ENCODE measurements around the gene CRADD. TPM values are rescaled to one million over a fixed set of nuclear protein-coding genes. Genes with fewer than 3 reads are reported as not detected.

Gene CRADD
- total RNA-seq, 2 donors from 2014 or later = 11.9 to 12.2 TPM

- DNase-seq (ENCODE audit: low spot score) = no peak
- Mint-ChIP-seq H3K27me3 (no peaks in the 10 kb centered on the region), H3K4me3 (no peak overlapping the region), H3K4me1 (ENCODE audit: low read depth in 2 of 2) (peaks cover 0 to 4% of the 10 kb centered on the region in 2 donors), H3K36me3 (no peaks in the 10 kb centered on the region), H3K27ac (no peak overlapping the region), H3K9me3 (no peaks in the 10 kb centered on the region)
- no peak for ATAC-seq
Measured at GRCh38 chr12:93901739-93902138, 224.6 kb downstream of the CRADD start.

DNA sequence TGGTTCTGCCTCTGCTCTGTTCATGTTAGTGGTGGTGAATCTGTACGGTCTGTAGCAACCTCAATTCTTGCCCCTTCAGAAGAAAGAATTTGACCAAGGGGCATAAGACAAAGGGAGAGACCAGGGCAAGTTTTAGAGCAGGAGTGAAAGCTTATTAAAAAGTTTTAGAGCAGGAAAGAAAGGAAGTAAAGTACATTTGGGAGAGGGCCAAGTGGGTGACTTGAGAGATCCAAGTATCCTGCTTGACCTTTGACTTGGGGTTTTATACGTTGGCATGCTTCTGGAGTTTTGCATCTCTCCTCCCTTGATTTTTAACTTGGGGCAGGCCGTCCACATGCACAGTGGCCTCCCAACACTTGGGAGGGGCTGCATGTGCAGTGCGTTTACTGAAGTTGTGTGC lies 225.0 kb downstream of the CRADD start:
- DNase-seq (ENCODE audit: low spot score) (no peak), ATAC-seq (no peak)
- Mint-ChIP-seq H3K27me3 (no peaks in the 10 kb centered on the region), H3K9me3 (no peaks in the 10 kb centered on the region), H3K4me1 (ENCODE audit: low read depth in 2 of 2) (peaks cover 0 to 4% of the 10 kb centered on the region in 2 donors), H3K36me3 (no peaks in the 10 kb centered on the region), H3K4me3 (no peak overlapping the region), H3K27ac (no peak overlapping the region)

GRCh38 chr12:93902736-93903562 lies 225.8 kb downstream of the CRADD start:
- H3K27ac Mint-ChIP-seq = no peak overlapping the region
- no peak overlapping the region for H3K4me3 Mint-ChIP-seq

DNA sequence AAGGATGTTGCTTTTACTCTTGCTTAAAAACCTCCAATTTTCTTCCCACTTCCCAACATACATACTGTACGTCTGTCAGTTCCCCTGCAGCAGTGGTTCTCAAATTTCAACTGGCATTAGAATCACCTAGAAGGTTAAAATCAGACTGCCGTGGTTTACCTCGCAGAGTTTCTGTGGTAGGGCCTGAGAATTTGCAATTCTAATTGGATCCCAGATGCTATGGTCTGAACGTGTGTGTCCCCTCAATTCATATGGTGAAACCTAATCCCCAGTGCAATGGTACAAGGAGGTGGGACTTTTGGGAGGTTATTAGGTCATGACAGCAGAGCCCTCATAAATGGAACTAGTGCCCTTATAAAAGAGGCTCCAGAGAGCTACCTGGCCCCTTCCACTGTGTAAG lies 226.9 kb downstream of the CRADD start:
- ATAC-seq (no peak), DNase-seq (ENCODE audit: low spot score) (no peak)
- Mint-ChIP-seq H3K9me3 (no peaks in the 10 kb centered on the region), H3K27me3 (no peaks in the 10 kb centered on the region), H3K4me1 (ENCODE audit: low read depth in 2 of 2) (peaks cover 0 to 4% of the 10 kb centered on the region in 2 donors), H3K27ac (no peak overlapping the region), H3K4me3 (no peak overlapping the region), H3K36me3 (no peaks in the 10 kb centered on the region)

More at GRCh38 chr12:93902736-93903562, 225.8 kb downstream of the CRADD start:
- no peaks in the 10 kb centered on the region for H3K36me3 Mint-ChIP-seq
- H3K4me1 Mint-ChIP-seq (ENCODE audit: low read depth in 2 of 2) = peaks cover 0 to 4% of the 10 kb centered on the region in 2 donors
- H3K9me3 Mint-ChIP-seq = no peaks in the 10 kb centered on the region
- no peaks in the 10 kb centered on the region for H3K27me3 Mint-ChIP-seq
- no peak for DNase-seq (ENCODE audit: low spot score)
- no peak for ATAC-seq

DNA sequence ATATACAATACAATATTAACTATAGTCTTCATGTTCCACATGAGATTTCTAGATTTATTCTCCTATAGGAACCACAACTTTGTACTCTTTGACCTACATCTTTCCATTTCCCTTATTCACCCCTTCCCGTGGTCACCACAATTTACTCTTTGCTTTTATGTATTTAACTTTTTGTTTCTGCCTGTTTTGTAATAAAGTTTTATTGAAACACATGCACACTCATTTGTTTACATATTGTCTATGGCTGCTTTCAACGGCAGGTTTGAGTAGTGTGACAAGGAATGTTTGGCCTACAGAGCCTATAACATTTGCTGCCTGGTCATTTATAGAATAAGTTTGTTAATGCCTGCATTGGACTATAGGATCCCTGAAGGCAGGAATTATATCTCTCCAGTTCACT lies 231.1 kb downstream of the CRADD start:
- ATAC-seq (no peak), DNase-seq (ENCODE audit: low spot score) (no peak)
- no peak overlapping the region for H3K4me3 Mint-ChIP-seq
- H3K9me3 Mint-ChIP-seq = no peaks in the 10 kb centered on the region
- no peak overlapping the region for H3K27ac Mint-ChIP-seq
- H3K36me3 Mint-ChIP-seq = no peaks in the 10 kb centered on the region
- H3K4me1 Mint-ChIP-seq (ENCODE audit: low read depth in 2 of 2) = no peaks in the 10 kb centered on the region
- H3K27me3 Mint-ChIP-seq = no peaks in the 10 kb centered on the region

GRCh38 chr12:93908846-93909567 lies 231.8 kb downstream of the CRADD start:
- H3K36me3 Mint-ChIP-seq = no peaks in the 10 kb centered on the region
- H3K27ac Mint-ChIP-seq = no peak overlapping the region
- no peaks in the 10 kb centered on the region for H3K9me3 Mint-ChIP-seq
- H3K27me3 Mint-ChIP-seq = no peaks in the 10 kb centered on the region
- no peaks in the 10 kb centered on the region for H3K4me1 Mint-ChIP-seq (ENCODE audit: low read depth in 2 of 2)
- DNase-seq (ENCODE audit: low spot score) = no peak
- no peak overlapping the region for H3K4me3 Mint-ChIP-seq
- ATAC-seq = no peak

- DNase-seq (ENCODE audit: low spot score) (no peak), ATAC-seq (no peak)
- Mint-ChIP-seq H3K36me3 (no peaks in the 10 kb centered on the region), H3K9me3 (no peaks in the 10 kb centered on the region), H3K27me3 (no peaks in the 10 kb centered on the region), H3K4me3 (no peak overlapping the region), H3K27ac (no peak overlapping the region), H3K4me1 (ENCODE audit: low read depth in 2 of 2) (no peaks in the 10 kb centered on the region)
Measured at GRCh38 chr12:93911396-93911795, 234.2 kb downstream of the CRADD start.

- no peaks in the 10 kb centered on the region for H3K36me3 Mint-ChIP-seq
Measured at GRCh38 chr12:93912086-93912733, 235.0 kb downstream of the CRADD start.

GRCh38 chr12:93913845-93914244 lies 236.7 kb downstream of the CRADD start:
- ATAC-seq (no peak), DNase-seq (ENCODE audit: low spot score) (no peak)
- H3K27me3 Mint-ChIP-seq = no peaks in the 10 kb centered on the region
- no peaks in the 10 kb centered on the region for H3K9me3 Mint-ChIP-seq
- H3K27ac Mint-ChIP-seq = no peak overlapping the region
- no peaks in the 10 kb centered on the region for H3K36me3 Mint-ChIP-seq
- H3K4me1 Mint-ChIP-seq (ENCODE audit: low read depth in 2 of 2) = no peaks in the 10 kb centered on the region
- H3K4me3 Mint-ChIP-seq = no peak overlapping the region

More at GRCh38 chr12:93912086-93912733, 235.0 kb downstream of the CRADD start:
- DNase-seq (ENCODE audit: low spot score) = no peak
- no peaks in the 10 kb centered on the region for H3K27me3 Mint-ChIP-seq
- no peaks in the 10 kb centered on the region for H3K4me1 Mint-ChIP-seq (ENCODE audit: low read depth in 2 of 2)
- H3K4me3 Mint-ChIP-seq = no peak overlapping the region
- ATAC-seq = no peak
- no peaks in the 10 kb centered on the region for H3K9me3 Mint-ChIP-seq
- no peak overlapping the region for H3K27ac Mint-ChIP-seq

GRCh38 chr12:93914281-93914680 lies 237.1 kb downstream of the CRADD start:
- no peaks in the 10 kb centered on the region for H3K27me3 Mint-ChIP-seq
- no peak for DNase-seq (ENCODE audit: low spot score)
- no peak overlapping the region for H3K27ac Mint-ChIP-seq
- H3K4me3 Mint-ChIP-seq = no peak overlapping the region
- no peaks in the 10 kb centered on the region for H3K9me3 Mint-ChIP-seq
- no peak for ATAC-seq
- no peaks in the 10 kb centered on the region for H3K36me3 Mint-ChIP-seq
- H3K4me1 Mint-ChIP-seq (ENCODE audit: low read depth in 2 of 2) = no peaks in the 10 kb centered on the region

DNA sequence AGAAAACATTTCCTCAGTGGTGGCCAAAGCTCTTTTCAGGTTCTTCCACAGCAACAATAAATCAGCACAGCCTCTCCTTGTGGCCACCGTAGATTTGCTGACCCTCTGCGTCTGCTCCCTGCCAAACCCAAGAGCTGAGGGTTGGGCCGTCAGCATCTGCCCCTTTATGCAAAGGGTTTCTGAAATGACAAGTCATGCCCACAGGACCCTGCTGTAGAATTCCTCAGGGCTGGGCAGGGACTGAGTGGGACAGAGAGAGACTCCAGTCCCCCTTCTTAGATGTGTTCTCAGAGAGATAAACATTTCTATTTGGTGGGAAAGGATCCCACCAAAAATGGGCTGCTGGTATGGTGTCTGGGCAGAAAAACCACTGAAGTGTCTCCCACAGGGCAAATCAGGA lies 238.2 kb downstream of the CRADD start:
- Mint-ChIP-seq H3K27ac (no peak overlapping the region), H3K27me3 (no peaks in the 10 kb centered on the region), H3K4me3 (no peak overlapping the region), H3K4me1 (ENCODE audit: low read depth in 2 of 2) (no peaks in the 10 kb centered on the region), H3K36me3 (no peaks in the 10 kb centered on the region), H3K9me3 (no peaks in the 10 kb centered on the region)
- no peak for ATAC-seq
- no peak for DNase-seq (ENCODE audit: low spot score)

GRCh38 chr12:93916402-93916801 lies 239.2 kb downstream of the CRADD start:
- ATAC-seq (no peak), DNase-seq (ENCODE audit: low spot score) (no peak)
- Mint-ChIP-seq H3K4me3 (no peak overlapping the region), H3K36me3 (no peaks in the 10 kb centered on the region), H3K27ac (no peak overlapping the region), H3K27me3 (no peaks in the 10 kb centered on the region), H3K4me1 (ENCODE audit: low read depth in 2 of 2) (no peaks in the 10 kb centered on the region), H3K9me3 (no peaks in the 10 kb centered on the region)

DNA sequence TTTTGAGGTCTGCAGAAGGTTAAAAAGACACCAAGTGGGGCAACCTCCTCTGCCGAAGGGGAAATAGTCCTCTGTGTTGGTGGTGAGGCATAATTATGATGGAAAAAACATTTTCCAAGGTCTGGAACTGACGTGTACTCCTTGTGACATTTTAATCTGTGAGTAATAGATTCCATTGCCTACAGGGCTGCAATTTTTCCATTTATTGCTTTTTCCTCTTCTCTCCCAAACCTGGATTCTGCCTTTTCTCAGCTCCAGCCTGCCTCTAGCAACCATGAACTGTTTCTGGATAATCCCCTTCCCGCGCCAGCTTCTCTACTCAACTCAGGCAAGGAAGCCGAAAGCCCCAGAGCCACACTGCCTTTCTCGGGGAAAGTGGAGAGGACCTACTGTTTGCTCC lies 241.1 kb downstream of the CRADD start:
- ATAC-seq = no peak
- no peak overlapping the region for H3K27ac Mint-ChIP-seq
- H3K27me3 Mint-ChIP-seq = no peaks in the 10 kb centered on the region
- no peaks in the 10 kb centered on the region for H3K36me3 Mint-ChIP-seq
- no peaks in the 10 kb centered on the region for H3K9me3 Mint-ChIP-seq
- no peak for DNase-seq (ENCODE audit: low spot score)
- H3K4me3 Mint-ChIP-seq = no peak overlapping the region
- no peaks in the 10 kb centered on the region for H3K4me1 Mint-ChIP-seq (ENCODE audit: low read depth in 2 of 2)

DNA sequence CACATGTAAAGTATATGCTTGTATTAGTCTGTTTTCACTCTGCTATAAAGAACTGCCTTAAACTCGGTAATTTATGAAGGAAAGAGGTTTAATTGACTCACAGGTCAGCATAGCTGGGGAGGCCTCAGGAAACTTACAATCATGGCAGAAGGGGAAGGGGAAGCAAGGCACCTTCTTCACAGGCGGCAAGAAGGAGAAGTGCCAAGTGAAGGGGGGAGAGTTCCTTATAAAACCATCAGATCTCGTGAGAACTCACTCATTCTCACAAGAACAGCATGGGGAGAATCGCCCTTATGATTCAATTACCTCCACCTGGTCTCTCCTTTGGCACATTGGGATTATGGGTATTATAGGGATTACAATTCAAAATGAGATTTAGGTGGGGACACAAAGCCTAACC lies 241.7 kb downstream of the CRADD start:
- DNase-seq (ENCODE audit: low spot score) = no peak

More for the DNA sequence above, 241.7 kb downstream of the CRADD start:
- no peaks in the 10 kb centered on the region for H3K9me3 Mint-ChIP-seq
- no peaks in the 10 kb centered on the region for H3K27me3 Mint-ChIP-seq
- no peak overlapping the region for H3K27ac Mint-ChIP-seq
- no peaks in the 10 kb centered on the region for H3K4me1 Mint-ChIP-seq (ENCODE audit: low read depth in 2 of 2)
- H3K36me3 Mint-ChIP-seq = no peaks in the 10 kb centered on the region
- no peak overlapping the region for H3K4me3 Mint-ChIP-seq
- ATAC-seq = no peak
